ENCODE data around the gene ATF6.

- TF ChIP-seq, protein P1, sequence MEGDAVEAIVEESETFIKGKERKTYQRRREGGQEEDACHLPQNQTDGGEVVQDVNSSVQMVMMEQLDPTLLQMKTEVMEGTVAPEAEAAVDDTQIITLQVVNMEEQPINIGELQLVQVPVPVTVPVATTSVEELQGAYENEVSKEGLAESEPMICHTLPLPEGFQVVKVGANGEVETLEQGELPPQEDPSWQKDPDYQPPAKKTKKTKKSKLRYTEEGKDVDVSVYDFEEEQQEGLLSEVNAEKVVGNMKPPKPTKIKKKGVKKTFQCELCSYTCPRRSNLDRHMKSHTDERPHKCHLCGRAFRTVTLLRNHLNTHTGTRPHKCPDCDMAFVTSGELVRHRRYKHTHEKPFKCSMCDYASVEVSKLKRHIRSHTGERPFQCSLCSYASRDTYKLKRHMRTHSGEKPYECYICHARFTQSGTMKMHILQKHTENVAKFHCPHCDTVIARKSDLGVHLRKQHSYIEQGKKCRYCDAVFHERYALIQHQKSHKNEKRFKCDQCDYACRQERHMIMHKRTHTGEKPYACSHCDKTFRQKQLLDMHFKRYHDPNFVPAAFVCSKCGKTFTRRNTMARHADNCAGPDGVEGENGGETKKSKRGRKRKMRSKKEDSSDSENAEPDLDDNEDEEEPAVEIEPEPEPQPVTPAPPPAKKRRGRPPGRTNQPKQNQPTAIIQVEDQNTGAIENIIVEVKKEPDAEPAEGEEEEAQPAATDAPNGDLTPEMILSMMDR (IDR thresholded peaks at IDR 0.05) = no peak
- no peak for TF ChIP-seq EP300 (IDR thresholded peaks at IDR 0.05)
Observed at GRCh38 chr1:161902182-161902581, 136.1 kb downstream of the ATF6 start.
